GM04503 (cell line): ENCODE measurements around the gene WNT3.

Experiments used
- DNase-seq: peaks from one replicate; pipeline ENCODE4 v3.0.0-alpha.2; 2012; ENCODE audit warnings: low read depth

The WNT3 gene

DNA sequence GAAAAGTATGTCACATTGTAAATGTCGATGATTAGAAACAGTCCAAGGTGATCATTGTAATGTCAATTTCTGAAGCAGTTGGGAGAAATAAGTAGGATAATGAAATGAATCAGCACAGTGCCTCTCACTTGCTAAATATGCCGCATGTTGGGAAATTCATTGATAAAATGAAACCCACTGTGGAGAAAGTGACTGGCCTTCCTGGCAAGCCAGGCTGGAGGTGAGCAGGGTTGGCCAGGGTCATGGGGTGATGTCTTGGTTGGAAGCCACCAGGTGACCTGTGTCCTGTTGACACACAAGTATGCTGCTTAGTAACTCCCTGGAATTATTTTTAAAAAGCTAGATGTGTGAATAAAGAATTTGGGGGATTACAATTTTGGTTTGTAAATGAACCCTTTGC, 18.0 kb upstream of the WNT3 start:
- no peak for DNase-seq

GRCh38 chr17:46834846-46835245, 16.4 kb upstream of the WNT3 start:
- DNase-seq: no peak

DNA sequence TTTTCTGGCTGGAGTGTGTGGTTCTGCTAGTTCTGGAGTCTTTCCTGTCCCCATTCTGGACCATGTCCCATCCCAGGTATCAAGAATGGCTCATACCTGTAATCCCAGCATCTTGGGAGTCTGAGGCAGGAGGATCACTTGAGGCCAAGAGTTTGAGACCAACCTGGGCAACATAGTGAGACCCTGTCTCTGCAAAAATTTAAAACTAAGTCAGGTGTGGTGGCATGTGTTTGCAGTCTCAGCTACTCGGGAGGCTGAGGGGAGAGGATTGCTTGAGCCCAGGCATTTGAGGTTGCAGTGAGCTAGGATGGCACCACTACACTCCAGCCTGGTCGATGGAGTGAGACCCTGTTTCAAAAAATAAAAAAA, 15.3 kb upstream of the WNT3 start:
- no peak for DNase-seq

GRCh38 chr17:46832945-46833839, 14.7 kb upstream of the WNT3 start:
- DNase-seq: peak; percentile 44

DNA sequence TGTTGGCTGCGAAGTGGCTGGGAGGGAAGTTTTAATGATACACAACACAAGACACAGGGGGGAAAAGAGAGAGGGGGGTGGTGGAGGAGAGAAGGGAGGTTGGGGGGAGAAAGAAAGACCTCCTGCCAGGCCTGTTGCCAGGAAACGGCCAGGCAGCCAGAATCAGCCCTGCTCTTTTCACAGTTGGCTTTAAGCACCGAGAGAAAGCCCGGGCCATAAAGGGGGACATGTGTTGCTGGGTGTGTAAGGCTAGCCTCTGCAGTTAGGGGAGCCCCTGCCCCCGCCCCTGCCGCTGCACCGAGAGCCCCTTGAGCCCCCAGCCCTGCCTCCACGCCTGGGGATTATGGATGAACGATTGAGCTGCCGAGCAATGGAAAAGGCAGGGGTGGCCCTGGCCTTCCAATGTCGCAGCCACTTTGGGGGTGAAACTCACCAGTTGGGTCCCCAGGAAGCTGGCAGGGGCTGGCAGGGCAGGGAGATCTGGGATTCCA, 13.9 kb upstream of the WNT3 start:
- DNase-seq: no peak

DNA sequence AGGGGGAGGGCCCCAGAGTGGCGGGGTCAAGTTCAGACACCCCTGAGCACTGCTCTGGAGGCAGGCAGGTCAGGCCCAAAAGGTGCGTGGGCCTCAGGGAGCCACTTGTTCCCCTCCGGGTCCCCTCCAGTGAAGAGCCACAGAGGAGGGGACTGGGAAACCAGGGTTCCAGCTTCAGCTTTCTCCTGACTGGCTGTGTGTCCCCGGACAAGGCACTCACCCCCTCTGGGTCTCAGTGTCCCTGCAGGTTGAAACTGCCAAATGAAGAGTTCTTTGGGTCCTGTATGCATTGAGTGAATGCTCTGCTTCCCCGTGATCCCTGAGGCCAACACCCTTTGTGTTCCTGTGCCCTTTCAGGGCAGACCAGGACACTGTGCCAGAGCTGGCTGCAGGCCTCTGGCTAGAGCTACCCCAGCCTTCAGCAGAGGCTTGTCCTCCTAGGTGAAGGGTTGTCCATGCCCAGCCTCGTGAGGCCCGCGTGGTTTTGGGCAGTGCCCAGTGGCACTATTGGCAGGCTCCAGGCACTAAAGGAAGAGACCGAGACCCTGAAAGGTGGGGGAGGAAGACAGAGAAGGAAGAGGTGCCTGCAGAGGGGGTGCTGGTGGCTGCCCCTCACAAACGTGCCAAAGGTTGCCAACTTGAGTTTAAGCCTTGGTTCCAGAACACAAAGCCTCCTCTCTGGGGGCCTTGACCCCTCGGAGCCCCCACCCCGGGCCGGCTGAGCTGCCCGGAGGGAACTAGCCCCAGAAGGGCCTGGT, 13.3 kb upstream of the WNT3 start:
- DNase-seq: no peak

DNA sequence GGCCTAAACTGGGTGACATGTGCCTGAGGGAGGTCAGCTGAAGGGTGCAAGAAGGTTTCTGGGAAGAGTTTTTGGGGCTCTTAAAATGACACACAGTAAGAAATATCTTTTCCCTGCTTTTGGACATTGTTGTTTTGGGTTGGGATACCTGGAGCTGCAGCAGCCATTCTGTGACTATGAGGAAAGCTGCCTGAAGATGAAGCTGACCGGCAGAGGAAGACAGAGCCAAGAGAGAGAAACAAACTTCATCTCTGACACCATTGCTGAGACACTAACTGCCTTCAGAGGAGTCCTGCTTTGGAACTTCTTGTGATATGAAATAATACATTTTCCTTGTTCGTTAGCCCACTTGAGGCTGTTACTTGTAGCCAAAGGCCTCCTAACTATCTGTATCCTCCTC, 8.8 kb upstream of the WNT3 start:
- no peak for DNase-seq

GRCh38 chr17:46826116-46826515, 7.6 kb upstream of the WNT3 start:
- DNase-seq: no peak

DNA sequence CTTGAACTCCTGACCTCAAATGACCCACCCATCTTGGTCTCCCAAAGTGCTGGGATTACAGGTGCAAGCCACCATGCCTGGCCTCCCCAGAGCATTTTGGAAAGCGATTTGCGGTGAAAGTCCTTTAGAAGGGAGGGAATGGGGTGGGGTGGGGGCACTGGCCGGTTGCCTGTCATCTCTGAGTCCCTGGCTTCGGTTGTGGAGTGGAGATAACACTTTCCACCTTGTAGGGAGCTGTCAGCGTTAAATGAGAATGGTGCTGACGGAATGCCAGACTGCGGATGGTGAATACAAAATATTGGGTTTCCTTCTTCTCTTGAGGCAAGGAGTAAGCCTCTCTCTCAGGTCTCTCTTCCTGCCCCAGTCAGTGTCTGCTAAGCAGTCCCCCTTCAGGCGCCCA, 5.2 kb upstream of the WNT3 start:
- no peak for DNase-seq

DNA sequence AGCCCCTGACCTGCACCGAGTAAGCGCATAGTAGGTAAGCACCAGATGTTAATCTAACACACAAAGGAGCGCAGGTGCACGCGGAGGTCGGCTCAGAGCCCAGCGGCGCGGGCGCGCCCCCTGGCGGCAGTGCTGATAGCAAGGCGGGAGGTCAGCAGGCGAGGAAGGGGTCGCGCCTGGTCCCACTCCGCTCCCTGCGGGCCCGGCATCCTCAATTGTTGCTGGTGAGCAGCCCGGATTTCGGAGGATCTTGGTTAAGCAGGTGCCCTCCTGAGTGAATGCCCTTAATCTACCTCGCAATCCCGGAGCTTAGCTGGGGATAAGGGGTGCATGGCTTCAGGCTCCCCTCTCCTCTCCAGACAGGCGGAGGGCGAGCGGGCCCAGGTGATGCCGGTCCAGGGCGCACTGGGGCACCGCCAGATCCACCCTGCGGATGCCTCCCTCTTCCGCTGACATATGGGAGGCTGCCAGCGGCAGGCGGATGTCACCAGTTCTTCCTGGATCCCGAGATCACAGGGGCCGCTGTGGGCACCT, 4.0 kb upstream of the WNT3 start:
- DNase-seq: no peak

- DNase-seq: no peak
Observed at GRCh38 chr17:46821482-46822387, 3.2 kb upstream of the WNT3 start.

GRCh38 chr17:46820592-46821450, 2.3 kb upstream of the WNT3 start:
- DNase-seq: no peak

- DNase-seq: no peak
Observed at GRCh38 chr17:46819906-46820351, 1.4 kb upstream of the WNT3 start.

DNA sequence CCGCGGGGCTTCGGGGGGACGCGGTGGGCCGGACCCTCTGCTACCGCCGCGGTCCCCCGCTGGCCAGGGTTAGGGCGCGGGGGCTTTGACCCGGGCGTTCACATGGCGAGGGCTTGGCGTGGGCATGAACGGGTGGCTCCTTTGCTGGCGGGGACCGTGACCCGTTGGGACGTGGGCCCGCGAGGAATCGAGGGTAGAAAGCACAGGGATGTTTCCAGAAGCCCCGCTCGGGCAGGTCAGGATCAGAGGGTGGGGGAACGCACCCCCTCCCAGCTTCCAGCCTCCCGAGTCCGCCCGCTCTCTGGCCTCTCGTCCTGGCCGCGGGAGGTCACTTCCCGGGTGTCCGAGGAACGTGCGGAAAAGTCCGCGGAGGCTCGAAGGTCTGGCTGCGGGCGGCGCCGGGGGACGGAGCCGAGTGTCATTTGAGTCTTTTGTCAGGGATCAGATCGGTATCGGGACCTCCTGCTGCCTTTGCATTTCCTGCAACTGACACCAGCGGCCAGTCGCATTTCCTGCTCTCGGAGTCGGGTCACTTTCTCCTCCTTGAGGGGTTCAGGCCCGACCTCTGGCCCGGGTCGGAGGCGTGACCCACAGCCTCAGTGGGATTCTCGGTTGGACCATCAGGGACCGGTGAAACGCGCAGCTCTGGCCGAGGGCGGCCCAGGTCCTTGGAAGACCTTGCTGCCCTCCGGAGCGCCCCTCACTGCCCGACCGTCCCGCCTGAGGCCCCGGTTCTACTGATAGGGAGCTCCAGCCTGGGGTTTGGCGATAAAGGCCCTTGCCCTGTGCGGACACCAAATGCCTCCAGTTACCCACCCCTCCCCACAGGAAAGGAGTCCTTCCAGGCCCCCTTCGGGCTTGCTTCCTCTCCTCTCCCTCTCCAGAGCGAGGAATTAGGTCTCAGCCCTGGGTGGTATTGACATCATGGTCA, 702 bp upstream of the WNT3 start:
- DNase-seq: no peak

DNA sequence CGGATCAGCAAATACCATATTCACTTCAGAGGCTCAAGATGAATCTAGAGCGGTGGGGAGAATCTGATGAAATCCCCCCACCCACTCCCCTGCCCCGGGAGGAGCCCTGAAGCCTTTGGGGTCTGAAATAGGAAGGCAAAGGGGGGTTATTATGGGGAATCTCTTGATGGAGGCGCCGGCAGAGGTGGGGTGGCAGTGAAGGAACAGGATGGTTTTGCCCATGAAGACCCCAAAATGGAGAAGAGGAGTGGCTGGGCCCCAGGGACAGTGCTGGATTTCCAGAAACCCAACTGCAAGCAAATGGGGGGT, 637 bp downstream of the WNT3 start:
- no peak for DNase-seq

DNA sequence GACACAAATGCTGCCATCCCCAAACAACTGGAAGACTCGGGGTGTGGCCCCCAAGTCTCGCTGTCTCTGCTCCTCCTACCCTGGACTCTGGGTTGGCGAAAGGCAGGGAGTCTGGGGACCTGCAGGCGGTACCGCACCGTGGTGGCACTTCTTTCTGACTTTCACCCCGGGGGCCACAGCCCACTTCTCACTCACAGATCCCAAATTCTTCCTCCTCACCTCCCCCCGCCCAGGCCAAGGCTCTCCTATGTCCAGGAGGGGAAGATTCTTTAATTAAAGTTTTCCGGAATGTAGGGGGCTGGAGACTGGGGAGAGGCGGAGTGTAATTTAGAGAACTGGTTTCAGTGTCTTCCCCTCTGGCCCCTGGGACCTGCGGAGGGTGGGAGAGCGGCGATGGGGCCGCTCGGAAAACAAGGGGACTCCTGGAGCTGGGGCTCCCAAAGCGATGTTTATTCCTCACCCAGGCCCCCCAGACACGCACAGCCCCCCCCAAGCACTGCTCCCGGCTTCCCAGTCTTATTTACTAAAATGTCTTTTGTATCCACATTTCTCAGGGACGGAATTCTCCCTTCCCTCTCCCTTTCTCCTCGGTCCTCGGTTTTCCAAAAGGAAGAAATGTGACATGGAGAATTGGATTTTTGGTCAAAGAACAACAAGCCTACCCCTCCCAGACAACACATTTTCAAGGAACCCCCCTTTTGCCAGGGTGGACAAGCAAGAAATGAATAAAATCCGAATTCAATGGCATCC, 1.2 kb downstream of the WNT3 start:
- DNase-seq: no peak

DNA sequence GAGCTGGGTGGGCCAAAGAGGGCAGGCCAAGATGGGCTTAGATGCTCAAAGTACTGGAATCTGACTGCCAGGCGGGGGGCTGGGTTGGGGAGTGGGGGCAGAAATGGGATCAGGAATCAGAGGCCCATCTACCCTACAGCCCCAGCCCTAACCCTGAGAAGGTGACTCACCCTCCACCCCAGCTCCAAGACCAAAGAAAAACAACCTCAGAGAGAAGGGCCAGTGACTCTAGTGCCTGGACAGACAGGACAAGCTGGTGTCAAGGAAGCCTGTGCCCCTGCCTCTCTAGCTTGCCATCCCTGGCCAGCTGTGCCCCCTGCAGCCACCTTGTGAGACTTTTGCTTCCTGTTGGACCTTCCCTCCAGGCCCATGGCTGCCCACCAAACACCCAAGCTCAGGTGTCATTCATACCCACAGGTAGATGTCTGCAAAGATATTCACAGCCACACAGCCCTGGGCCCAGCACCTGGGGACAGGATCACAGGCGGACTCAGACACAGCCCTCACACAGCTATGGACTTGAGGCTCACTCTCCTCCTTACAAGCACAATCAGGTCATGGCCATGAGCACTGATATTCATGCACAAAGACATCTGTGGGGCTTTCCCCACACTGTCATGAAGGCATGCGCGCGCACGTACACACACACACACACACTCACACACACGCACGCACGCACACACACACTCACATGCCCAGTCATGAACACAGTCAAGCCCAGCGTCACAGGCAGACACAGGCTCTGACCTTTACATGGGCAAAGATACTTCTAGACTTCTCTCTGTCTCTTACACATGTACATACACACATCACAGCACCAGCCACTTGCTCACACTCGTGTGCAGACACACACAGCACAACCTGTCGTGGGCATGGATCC, 2.8 kb downstream of the WNT3 start:
- DNase-seq: no peak

DNA sequence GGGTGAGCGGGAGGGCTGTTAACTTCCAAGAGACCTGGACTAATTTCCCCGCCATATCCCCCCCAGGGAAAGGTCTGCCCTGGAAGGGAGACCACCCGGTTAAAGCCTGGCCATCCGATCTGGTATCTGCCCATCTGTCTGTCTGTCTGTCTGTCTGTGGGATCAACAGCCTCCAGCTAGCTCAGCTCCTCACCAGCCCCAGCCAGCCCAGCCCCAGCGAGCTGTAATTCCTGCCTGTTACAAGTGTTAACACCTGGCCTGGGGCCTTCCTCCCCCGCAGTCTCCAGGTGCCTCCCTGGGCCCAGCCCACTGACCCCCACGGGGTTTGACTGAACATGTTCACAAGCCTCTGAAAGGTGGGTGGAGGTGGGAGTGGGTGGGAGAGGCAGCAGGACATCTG, 4.0 kb downstream of the WNT3 start:
- DNase-seq: no peak
